NT2/D1 (cell line): ENCODE measurements around the gene GPX8.

Experiments used
- SUZ12 ChIP-seq: IDR thresholded peaks from 2 replicates; pipeline ENCODE4 v1.6.1; 2011; ENCODE audit not compliant: insufficient read length, insufficient read depth; ENCODE audit errors: extremely low read depth
- ZNF274 ChIP-seq: IDR thresholded peaks from 2 replicates; pipeline ENCODE4 v1.6.1; 2011; ENCODE audit warnings: mild to moderate bottlenecking, low read depth, low read length

DNA sequence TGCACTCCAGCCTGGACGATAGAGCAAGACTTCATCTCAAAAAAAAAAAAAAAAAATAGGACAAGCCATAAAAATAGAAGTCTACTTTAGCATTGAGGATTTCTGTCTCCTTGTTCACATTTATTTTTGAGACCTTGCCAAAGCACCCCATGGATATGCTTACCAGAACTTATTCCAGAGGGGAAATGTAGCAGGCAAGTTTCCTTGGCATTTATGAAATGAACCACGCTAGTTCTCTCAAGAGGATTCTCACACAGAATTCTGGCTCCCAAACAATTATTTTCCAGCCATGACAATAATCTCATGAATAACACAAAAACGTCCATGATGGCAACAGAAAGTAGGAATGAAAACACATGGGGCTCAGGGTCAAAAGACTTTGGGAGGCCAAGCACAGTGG lies 23.4 kb upstream of the GPX8 start:
- TF ChIP-seq SUZ12 (no peak), ZNF274 (no peak)
